Midbrain (tissue), 1 donor: ENCODE data around the gene POLR2J3.
"Not testable (repeated sequence)": the region's sequence is repeated elsewhere in the genome, so short reads cannot be mapped to it uniquely, and the experiment has no call there.

ENCODE experiments used
- DNase-seq: peaks from one replicate; lab custom pipeline; 2025; lab: John Stamatoyannopoulos, UW

The POLR2J3 gene

GRCh38 chr7:102572261-102573239 is at the start of gene POLR2J3:
Gene POLR2J3 (minus strand): TSS chr7:102572583. CDS start chr7:102572521, 62 bp downstream.
- not testable (repeated sequence) for DNase-seq

- DNase-seq = not testable (repeated sequence)
These were observed 45.7 kb upstream of the POLR2J3 start for GRCh38 chr7:102618122-102618521.

- not testable (repeated sequence) for DNase-seq
These were observed 44.2 kb upstream of the POLR2J3 start, which contains the start of gene RASA4 for GRCh38 chr7:102616507-102617125. Gene RASA4 (minus strand): TSS chr7:102616756. CDS start chr7:102616689, 67 bp downstream.

- not testable (repeated sequence) for DNase-seq
These were observed 43.5 kb upstream of the POLR2J3 start for GRCh38 chr7:102615930-102616329.

- DNase-seq = not testable (repeated sequence)
These were observed 42.5 kb upstream of the POLR2J3 start for GRCh38 chr7:102614873-102615272.

- not testable (repeated sequence) for DNase-seq
These were observed 41.9 kb upstream of the POLR2J3 start for GRCh38 chr7:102614346-102614697.

GRCh38 chr7:102613575-102614345 is 41.4 kb upstream of the POLR2J3 start:
- DNase-seq = not testable (repeated sequence)

- DNase-seq = not testable (repeated sequence)
These were observed 39.4 kb upstream of the POLR2J3 start for GRCh38 chr7:102611675-102612325.

GRCh38 chr7:102611013-102611674 is 38.8 kb upstream of the POLR2J3 start:
- not testable (repeated sequence) for DNase-seq

- not testable (repeated sequence) for DNase-seq
These were observed 38.1 kb upstream of the POLR2J3 start for GRCh38 chr7:102610441-102610840.

- DNase-seq = not testable (repeated sequence)
These were observed 37.4 kb upstream of the POLR2J3 start for GRCh38 chr7:102609734-102610133.

GRCh38 chr7:102606848-102607247 is 34.5 kb upstream of the POLR2J3 start:
- DNase-seq = not testable (repeated sequence)

- not testable (repeated sequence) for DNase-seq
These were observed 32.2 kb upstream of the POLR2J3 start for GRCh38 chr7:102604431-102605145.

- not testable (repeated sequence) for DNase-seq
These were observed 29.9 kb upstream of the POLR2J3 start for GRCh38 chr7:102602317-102602716.

- DNase-seq = not testable (repeated sequence)
These were observed 27.3 kb upstream of the POLR2J3 start for GRCh38 chr7:102599699-102600098.

- DNase-seq = not testable (repeated sequence)
These were observed 23.7 kb upstream of the POLR2J3 start for GRCh38 chr7:102596036-102596435.

GRCh38 chr7:102593637-102594334 is 21.4 kb upstream of the POLR2J3 start:
- DNase-seq = not testable (repeated sequence)

- not testable (repeated sequence) for DNase-seq
These were observed 20.2 kb upstream of the POLR2J3 start for GRCh38 chr7:102592477-102593019.

- DNase-seq = not testable (repeated sequence)
These were observed 17.5 kb upstream of the POLR2J3 start for GRCh38 chr7:102589857-102590256.
